CD4-positive, alpha-beta T cell treated with Interleukin-15 for 1 hour (primary cell): ENCODE measurements around the gene FOXB2.
"Not testable (repeated sequence)": the region's sequence is repeated elsewhere in the genome, so short reads cannot be mapped to it uniquely, and the experiment has no call there.

ENCODE experiments used
- DNase-seq: peaks from one replicate; pipeline ENCODE4 v3.0.0-alpha.2; 2020

FOXB2 gene

GRCh38 chr9:77019236-77019925 lies at the start of gene FOXB2:
Gene FOXB2, plus strand, starts transcription at chr9:77019655. Its CDS starts 0 bp downstream, at chr9:77019655.
- DNase-seq = no peak

DNA sequence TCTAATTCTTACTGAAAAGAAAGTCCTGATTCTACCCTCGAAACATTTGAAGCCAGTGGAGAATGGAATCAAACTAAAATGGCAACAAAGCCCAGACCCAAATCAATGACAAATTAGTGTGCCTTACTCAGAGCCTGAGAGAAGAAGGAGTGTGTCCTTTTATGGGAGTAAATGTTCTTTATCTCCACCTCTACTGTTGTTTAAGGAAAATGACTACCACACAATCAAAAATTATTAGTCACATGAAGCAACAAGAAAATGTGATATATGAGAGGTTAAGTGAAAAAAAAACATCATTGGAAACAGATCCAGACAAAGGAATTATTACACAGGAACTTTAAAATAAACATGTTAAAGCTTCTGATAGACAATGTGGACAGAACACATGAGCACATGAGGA lies 49.7 kb upstream of the FOXB2 start:
- no peak for DNase-seq

- DNase-seq = not testable (repeated sequence)
These were observed 40.6 kb upstream of the FOXB2 start for GRCh38 chr9:76978831-76979230.

DNA sequence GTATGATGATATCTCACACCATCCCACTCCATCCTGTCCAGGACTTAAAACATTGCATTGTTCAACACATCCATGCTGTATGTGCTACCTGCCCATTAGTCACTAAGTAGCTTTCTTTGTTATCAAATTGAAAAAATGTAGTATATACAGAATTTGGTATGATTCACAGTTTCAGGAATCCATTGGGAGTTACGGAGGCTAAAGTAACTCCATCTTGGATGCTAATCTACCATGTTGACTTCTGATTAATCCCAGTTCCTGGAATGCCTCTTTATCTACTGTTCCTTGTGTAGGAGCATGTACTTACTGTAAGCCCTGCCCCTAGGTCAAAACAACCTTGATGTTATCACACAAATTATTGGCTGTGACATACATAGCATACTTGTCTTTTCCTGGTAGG lies 38.9 kb upstream of the FOXB2 start:
- DNase-seq = no peak

GRCh38 chr9:76984486-76984885 lies 35.0 kb upstream of the FOXB2 start:
- DNase-seq = no peak

- DNase-seq = no peak
These were observed 33.9 kb upstream of the FOXB2 start for GRCh38 chr9:76985581-76985980.

- DNase-seq = no peak
These were observed 31.8 kb upstream of the FOXB2 start for GRCh38 chr9:76987594-76988200.

GRCh38 chr9:76988941-76989340 lies 30.5 kb upstream of the FOXB2 start:
- no peak for DNase-seq

DNA sequence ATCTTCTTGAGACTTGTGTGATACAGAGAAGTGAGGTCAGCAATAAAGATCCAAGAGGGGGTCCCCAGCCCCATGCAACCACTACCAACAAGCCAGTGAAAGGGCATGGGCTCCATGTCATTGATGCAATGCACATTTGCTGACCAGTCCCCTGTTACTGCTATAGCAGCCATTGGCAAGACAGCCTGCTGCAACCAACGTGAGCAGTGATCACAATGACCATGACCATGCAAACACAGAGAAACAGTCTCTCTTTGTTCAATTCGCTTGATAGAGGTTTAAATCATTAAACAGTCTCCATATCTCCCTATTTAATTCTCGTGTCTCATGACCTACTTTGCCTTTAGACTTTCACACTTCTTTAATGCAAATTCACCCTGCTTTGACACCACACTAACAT lies 30.0 kb upstream of the FOXB2 start:
- no peak for DNase-seq

GRCh38 chr9:76996700-76997099 lies 22.8 kb upstream of the FOXB2 start:
- DNase-seq = no peak

- DNase-seq = no peak
These were observed 20.2 kb upstream of the FOXB2 start for GRCh38 chr9:76999261-76999660.

DNA sequence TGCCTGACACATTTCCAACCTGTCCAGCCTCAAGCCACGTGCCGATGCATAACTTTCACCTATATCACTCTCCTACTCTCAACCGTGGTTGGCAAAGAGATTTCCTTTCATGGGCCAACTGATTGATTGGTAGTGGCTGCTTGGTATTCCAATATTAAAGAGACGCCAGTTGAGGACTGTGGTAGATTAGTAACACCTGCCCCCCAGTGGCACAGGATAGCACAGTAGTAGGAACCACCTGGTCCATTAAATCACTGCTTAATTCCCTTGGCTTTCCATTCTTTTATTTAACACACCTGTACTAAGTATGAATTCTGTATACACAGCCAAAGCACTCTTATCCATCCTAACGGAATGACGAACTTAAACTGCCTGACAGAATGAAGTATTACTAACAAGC lies 19.1 kb upstream of the FOXB2 start:
- no peak for DNase-seq

- DNase-seq = no peak
These were observed 16.1 kb upstream of the FOXB2 start for GRCh38 chr9:77003366-77003765.

- no peak for DNase-seq
These were observed 14.2 kb upstream of the FOXB2 start for GRCh38 chr9:77005216-77005615.

DNA sequence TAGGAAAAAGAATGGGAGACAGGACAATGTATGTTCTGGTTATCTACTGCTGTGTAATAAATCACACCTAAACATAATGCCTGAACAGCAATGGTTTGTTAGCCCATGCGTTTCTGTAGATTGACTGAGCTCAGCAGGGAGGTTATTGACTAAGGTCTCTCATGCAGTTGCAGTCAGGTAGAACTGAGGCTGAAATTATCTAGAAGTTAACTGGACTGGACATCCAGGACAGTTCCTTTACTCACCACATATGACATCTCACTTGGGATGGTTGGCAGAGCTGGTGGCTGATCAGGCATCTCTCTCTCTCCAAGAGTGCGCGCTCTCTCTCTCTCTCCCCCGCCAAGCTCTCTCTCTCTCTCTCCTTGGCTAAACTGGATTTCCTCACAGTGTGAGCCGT lies 8.9 kb upstream of the FOXB2 start:
- DNase-seq = no peak

DNA sequence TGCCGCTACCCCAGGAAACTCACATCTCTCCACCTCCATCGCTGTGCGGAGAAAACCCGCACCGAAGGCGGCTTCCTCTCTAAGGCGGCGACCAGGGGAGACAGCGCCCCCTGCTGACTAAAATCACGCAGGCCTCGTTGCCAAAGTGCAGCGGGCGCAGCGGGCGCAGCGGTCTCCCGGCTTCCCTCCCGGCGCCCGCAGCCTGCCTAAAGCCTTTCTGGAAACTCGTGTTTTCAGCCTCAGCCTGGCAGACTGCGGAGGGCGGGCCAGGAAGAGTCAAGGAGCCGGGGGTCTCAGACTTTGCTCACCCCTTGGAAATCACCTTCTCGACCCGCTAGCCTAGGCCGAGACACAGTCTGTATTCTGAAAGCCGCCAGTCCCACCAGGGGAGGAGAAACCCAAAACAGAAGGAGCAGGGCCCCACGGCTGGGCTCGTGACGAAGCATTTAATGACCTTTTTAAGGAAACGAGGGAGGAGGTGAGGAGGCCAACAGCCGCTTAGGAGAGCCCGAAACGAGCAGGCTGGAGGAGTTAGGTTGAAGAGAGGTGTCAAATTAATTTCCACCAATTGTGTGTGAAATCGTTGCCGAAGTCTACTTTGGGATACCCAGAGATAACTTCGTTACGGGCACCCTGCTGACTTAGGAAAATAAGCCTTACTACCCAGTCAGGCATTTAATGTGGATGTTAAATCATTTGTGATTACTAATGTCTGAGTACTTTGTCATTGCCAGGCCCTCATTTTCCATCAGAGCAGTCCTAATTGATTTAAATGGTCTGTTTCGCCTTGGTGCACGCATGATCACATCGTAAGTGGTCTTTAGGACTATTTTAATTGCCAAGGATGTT lies 7.3 kb upstream of the FOXB2 start:
- no peak for DNase-seq

- no peak for DNase-seq
These were observed 6.1 kb upstream of the FOXB2 start for GRCh38 chr9:77013206-77013931.

GRCh38 chr9:77013932-77014596 lies 5.4 kb upstream of the FOXB2 start:
- DNase-seq = no peak

DNA sequence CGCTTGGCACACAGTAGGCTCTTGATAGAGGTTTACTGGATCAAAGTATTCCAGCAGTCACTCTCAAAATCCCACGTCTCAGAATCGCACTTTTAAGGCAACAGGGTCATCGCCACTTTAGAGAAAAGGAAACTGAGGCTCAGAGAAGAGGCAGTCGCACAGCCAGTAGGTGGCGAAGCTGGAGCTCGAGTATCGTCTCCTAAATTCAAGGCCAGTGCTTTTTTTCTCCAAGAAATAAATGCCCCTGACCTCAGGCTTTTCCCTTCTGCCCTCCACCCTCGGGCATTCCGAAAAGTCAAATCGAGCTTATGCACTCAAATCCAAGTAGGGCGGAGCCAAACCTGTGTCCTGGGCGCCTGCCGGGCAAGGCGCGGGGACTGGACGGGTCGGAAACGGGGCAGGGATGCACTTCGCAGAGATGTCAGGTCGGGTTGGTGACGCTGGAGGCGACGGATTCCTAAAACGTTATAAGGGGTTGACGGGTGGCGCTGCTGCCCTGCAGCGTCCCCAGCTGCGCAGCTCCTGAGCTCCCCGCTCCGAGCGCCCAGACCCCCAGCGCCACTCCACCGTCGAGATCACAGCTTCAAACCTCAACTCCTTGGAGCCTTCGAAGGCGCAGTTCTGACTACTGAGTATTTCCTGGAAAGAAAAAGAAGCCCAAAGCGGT lies 4.7 kb upstream of the FOXB2 start:
- no peak for DNase-seq

- no peak for DNase-seq
These were observed 4.0 kb upstream of the FOXB2 start for GRCh38 chr9:77015327-77016048.

DNA sequence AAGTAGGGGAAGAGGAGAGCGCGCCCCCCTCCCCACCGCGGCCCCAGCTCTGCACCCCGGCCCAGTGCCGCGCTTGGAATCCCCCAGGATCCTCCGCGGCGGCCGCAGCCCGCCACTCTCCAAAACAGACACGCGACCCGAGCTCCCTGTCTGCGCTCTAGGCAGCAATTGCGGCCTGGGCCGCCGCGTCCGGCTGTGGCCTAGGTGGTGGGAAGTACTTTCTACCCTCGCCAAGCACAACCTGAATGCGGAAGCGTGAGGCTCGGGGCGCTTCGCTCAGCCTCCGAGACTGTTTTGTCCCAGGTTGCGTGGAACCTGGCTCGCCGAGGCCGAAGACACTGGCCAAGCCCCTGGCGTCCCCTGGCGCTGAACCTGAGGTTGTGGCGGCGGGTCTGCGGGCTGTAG lies 3.3 kb upstream of the FOXB2 start:
- DNase-seq = no peak
